Lower lobe of right lung (tissue), 2 donors: ENCODE measurements around the gene STPG3. TPM values are rescaled to one million over a fixed set of nuclear protein-coding genes. Genes with fewer than 3 reads are reported as not detected.

Source experiments
- ATAC-seq, 2 donors: fragments of 200-7000 bp; cut with Tn5 transposase; one replicate each; pipeline ENCODE4 v1.9.1; 2020 to 2022; ENCODE audit warnings: mild to moderate bottlenecking in 2 of 2, moderate library complexity in 2 of 2
- DNase-seq: peaks from one replicate; pipeline ENCODE4 v3.0.0-alpha.2; 2020
- H3K27ac ChIP-seq: fragments of 200-600 bp; one replicate; pipeline ENCODE4 v1.8.0; 2022
- H3K27me3 ChIP-seq: fragments of 200-600 bp; one replicate; pipeline ENCODE4 v1.8.0; 2022; ENCODE audit warnings: low read depth
- H3K36me3 ChIP-seq: fragments of 200-600 bp; one replicate; pipeline ENCODE4 v1.8.0; 2022; ENCODE audit warnings: mild to moderate bottlenecking
- H3K4me1 ChIP-seq: fragments of 200-600 bp; one replicate; pipeline ENCODE4 v1.8.0; 2022
- H3K4me3 ChIP-seq: fragments of 200-600 bp; one replicate; pipeline ENCODE4 v1.8.0; 2022; ENCODE audit warnings: mild to moderate bottlenecking
- H3K9me3 ChIP-seq: fragments of 200-600 bp; one replicate; pipeline ENCODE4 v1.8.0; 2022
- intact Hi-C: fragments of 100-400 bp; cut with DNase I; formaldehyde crosslinking; loops from one replicate; pipeline ENCODE4 v1.11.0; 2022
- total RNA-seq: library from RNA; stranded (reverse); fragmentation: NEBNext Ultra II Directional; extraction: Animal tissue kit (Norgen Biotek cat#: 25700); gene quantifications from one replicate; pipeline ENCODE4 v1.2.1, GENCODE V29; 2021
- TF ChIP-seq, protein P1 (sequence below): fragments of 200-600 bp; IDR thresholded peaks from one replicate; pipeline ENCODE4 v1.8.0; 2022; ENCODE audit warnings: antibody characterized with exemption, mild to moderate bottlenecking
- donor health status: DM: no; HTN: yes; CAD: no; lungs with severe emphysema.

Gene STPG3
- total RNA-seq, 1 donor from 2014 or later, result 0.38 TPM

DNA sequence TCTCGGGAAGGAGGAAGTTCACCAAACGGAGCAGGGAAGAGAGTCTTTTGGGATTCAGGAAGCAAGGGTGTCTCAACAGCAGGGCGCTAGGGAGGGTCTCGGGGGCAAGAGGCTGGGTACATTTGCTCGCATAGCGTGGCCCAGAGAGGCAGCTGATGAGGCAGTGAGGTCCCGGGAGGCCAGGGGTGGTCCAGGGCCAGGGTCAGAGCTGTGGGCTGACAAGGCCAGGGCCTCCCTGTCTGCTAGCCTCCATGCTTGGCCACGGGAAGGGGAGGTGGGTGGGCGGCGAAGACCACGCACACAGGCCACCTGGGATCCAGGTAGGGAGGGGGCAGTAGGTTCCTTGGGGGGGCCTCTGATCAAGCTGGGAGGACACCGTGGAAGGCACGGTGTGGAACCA is 39.6 kb upstream of the STPG3 start:
- TF ChIP-seq, protein P1, sequence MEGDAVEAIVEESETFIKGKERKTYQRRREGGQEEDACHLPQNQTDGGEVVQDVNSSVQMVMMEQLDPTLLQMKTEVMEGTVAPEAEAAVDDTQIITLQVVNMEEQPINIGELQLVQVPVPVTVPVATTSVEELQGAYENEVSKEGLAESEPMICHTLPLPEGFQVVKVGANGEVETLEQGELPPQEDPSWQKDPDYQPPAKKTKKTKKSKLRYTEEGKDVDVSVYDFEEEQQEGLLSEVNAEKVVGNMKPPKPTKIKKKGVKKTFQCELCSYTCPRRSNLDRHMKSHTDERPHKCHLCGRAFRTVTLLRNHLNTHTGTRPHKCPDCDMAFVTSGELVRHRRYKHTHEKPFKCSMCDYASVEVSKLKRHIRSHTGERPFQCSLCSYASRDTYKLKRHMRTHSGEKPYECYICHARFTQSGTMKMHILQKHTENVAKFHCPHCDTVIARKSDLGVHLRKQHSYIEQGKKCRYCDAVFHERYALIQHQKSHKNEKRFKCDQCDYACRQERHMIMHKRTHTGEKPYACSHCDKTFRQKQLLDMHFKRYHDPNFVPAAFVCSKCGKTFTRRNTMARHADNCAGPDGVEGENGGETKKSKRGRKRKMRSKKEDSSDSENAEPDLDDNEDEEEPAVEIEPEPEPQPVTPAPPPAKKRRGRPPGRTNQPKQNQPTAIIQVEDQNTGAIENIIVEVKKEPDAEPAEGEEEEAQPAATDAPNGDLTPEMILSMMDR, result no peak
- Histone ChIP-seq H3K36me3 (peaks cover 23% of the 10 kb centered on the region), H3K27ac (no peak overlapping the region), H3K27me3 (no peaks in the 10 kb centered on the region), H3K4me1 (peaks cover 7% of the 10 kb centered on the region), H3K4me3 (no peak overlapping the region), H3K9me3 (no peaks in the 10 kb centered on the region)
- intact Hi-C loops, result no loop called here
- DNase-seq (no peak), ATAC-seq (no peak)

DNA sequence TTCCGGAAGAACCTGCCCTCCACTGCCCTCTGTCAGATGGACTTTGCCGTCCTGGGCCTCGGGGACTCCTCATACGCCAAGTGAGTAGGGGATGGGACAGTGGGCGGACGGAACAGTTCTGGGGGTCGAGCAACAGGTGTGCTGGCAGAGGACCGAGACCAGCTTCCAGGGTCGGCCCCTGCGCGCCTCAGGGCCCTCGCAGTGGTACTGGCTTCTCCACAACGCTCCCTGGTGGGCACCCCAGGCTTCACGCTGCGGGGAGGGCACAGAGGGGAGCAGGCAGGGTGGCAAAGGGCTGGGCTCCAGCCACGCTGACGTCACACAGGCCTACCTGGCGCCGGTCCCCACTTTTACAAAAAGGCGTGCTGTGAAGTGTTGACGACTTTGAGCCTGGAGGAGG is 38.6 kb upstream of the STPG3 start:
- ATAC-seq, result no peak
- Histone ChIP-seq H3K27me3 (no peaks in the 10 kb centered on the region), H3K4me3 (no peak overlapping the region), H3K4me1 (peaks cover 7% of the 10 kb centered on the region), H3K9me3 (no peaks in the 10 kb centered on the region), H3K36me3 (peaks cover 24% of the 10 kb centered on the region), H3K27ac (no peak overlapping the region)
- TF ChIP-seq, protein P1, result no peak
- intact Hi-C loops, result no loop called here
- no peak for DNase-seq

DNA sequence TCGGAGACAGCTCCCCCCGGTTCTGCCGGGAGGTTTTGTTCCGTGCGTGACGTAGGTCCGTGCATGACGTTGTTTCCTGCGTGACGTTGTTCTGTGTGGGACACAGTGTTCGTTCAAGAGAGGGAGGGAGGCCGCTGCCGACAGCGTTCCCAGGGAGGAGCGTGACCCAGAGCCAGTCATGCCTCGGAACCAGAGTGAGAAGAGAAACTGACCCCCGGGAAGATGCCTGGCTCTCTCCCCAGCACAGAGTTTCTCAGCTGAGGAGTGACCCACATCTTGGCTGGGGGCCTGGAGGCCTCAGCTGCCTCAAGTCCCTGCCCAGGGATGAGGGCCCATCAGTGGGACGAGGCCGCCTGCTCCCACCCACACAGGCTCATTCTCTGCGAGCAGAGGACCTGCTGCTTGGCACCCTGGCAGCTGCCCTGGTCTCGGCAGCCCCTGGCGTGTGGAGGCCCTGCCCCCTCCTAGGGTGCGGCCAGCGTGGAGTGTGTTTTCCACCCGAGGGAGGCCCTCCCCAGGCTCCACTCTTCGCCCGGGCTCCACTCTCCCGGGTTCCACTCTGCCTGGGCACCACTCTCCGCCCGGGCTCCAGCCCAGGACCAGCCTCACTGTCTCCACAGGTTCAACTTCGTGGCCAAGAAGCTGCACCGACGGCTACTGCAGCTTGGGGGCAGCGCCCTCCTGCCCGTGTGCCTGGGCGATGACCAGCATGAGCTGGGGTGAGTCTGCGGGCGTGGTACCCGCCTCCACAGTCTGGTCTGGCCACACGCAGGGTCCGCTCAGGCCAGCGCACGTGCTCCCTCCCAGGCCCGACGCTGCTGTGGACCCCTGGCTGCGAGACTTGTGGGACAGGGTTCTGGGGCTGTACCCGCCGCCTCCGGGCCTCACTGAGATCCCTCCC is 37.7 kb upstream of the STPG3 start:
- H3K36me3 ChIP-seq, result peaks cover 24% of the 10 kb centered on the region
- H3K9me3 ChIP-seq, result no peaks in the 10 kb centered on the region
- H3K27ac ChIP-seq, result no peak overlapping the region
- ATAC-seq (no peak), DNase-seq (no peak)
- TF ChIP-seq, protein P1, result no peak
- intact Hi-C loops, result no loop called here
- no peaks in the 10 kb centered on the region for H3K27me3 ChIP-seq
- no peak overlapping the region for H3K4me3 ChIP-seq
- peaks cover 16% of the 10 kb centered on the region for H3K4me1 ChIP-seq

DNA sequence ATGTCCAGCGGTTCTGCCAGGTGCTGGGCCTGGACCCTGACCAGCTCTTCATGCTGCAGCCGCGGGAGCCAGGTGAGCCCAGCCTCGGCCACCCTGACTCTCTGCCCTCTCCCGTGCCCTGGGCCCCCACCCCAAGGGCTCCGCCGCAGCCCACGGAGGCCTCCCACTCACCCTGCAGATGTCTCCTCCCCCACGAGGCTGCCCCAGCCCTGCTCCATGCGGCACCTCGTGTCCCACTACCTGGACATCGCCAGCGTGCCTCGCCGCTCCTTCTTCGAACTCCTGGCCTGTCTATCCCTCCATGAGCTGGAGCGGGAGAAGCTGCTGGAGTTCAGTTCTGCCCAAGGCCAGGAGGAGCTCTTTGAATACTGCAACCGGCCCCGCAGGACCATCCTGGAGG is 36.5 kb upstream of the STPG3 start:
- no peak for ATAC-seq
- intact Hi-C loops, result no loop called here
- no peaks in the 10 kb centered on the region for H3K9me3 ChIP-seq
- no peak for DNase-seq
- no peak overlapping the region for H3K27ac ChIP-seq
- H3K27me3 ChIP-seq, result no peaks in the 10 kb centered on the region
- H3K4me3 ChIP-seq, result no peak overlapping the region
- H3K36me3 ChIP-seq, result peaks cover 18% of the 10 kb centered on the region
- TF ChIP-seq, protein P1, result no peak
- H3K4me1 ChIP-seq, result peaks cover 25% of the 10 kb centered on the region

DNA sequence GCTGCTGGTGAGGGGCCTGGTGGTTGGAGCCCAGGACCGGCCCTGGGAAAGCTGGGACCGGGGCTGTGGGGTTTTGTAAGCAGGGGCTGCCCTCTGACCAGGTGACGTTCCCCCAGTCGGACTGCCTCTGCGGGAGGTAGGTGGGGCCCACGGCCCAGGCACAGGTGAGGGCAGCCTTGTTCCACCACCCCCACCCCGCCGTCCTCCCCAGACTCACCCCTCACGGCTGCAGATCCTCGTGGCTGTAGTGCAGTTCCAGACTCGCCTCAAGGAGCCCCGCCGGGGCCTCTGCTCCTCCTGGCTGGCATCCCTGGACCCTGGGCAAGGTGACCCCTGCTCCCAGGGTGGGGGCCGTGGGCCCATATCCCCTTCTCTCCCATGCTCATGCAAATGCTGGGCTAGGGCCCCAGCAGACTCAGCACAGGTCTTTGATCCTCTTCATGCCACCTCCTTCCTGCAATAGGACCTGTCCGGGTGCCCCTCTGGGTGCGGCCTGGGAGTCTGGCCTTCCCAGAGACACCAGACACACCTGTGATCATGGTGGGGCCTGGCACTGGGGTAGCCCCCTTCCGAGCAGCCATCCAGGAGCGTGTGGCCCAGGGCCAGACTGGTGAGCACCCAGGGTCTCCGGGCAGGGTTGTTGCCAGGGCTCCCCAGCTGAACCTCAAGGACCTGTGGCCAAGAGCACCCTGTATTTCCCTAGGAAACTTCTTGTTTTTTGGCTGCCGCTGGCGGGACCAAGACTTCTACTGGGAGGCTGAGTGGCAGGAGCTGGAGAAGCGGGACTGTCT is 35.7 kb upstream of the STPG3 start:
- Histone ChIP-seq H3K27me3 (no peaks in the 10 kb centered on the region), H3K4me1 (peaks cover 25% of the 10 kb centered on the region), H3K4me3 (no peak overlapping the region), H3K27ac (no peak overlapping the region), H3K36me3 (peaks cover 16% of the 10 kb centered on the region), H3K9me3 (no peaks in the 10 kb centered on the region)
- TF ChIP-seq, protein P1, result no peak
- DNase-seq, result no peak
- intact Hi-C loops, result no loop called here
- no peak for ATAC-seq
